GM21381 (cell line): Measurements from ENCODE around the gene NR4A1.

Experiments used
- ATAC-seq: cut with Tn5 transposase; IDR thresholded peaks from one replicate; pipeline ENCODE4 v1.9.1; 2021; ENCODE audit warnings: mild to moderate bottlenecking, moderate library complexity; ENCODE audit not compliant: unreplicated experiment

The NR4A1 gene

GRCh38 chr12:52018433-52019112, 32.7 kb upstream of the NR4A1 start:
- ATAC-seq, result no peak

DNA sequence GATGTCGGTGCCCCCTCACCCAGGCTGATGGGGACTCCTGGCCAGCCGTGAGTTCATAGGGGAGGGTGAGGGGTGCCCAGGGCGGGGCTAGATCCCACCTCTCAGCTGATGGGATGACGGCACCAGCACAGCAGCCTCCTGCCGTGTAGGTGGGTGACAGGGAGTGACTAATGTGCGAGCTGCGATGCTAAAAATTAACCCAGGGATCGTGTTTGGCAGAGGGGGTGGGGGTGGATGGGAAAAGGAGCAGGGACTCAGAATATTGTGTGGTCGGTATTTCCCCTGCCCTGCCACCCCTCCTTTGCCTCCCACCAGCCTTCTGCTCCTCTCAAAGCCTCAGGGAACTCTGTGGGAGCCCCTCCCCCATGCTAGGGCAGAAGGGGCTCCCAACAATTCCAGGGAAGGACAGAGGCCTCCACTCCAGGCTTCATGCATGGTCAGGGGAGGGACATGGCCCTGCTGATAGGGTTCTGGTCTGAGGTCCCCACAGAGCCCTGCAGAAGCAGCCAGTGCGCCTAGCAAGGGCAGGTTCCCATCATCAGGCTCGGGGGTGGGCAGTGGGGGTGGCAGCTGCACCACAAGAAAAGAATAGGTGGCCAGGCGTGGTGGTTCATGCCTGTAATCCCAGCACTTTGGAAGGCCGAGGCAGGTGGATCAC, 32.0 kb upstream of the NR4A1 start:
- no peak for ATAC-seq

GRCh38 chr12:52020539-52021336, 30.5 kb upstream of the NR4A1 start:
- ATAC-seq, result no peak

GRCh38 chr12:52022841-52023181, 28.4 kb upstream of the NR4A1 start:
- no peak for ATAC-seq

- no peak for ATAC-seq
These were observed 27.9 kb upstream of the NR4A1 start for GRCh38 chr12:52023182-52023975.

GRCh38 chr12:52023976-52024688, 27.1 kb upstream of the NR4A1 start:
- no peak for ATAC-seq

DNA sequence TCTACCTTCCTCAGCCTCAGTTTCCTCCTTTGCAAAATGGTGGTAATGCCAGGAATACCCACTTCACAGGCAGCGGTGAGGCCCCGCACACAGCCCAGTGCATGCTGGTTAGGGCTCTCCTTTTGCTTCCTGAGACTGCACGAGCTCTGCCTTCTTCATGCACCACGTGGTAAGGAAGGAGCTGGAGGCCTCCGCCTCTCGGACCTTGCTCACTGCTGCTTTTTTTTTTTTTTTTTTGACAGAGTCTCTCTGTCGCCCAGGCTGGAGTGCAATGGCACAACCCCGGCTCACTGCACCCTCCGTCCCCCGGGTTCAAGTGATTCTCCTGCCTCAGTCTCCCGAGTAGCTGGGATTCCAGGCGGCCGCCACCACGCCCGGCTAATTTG, 26.4 kb upstream of the NR4A1 start:
- ATAC-seq, result no peak

DNA sequence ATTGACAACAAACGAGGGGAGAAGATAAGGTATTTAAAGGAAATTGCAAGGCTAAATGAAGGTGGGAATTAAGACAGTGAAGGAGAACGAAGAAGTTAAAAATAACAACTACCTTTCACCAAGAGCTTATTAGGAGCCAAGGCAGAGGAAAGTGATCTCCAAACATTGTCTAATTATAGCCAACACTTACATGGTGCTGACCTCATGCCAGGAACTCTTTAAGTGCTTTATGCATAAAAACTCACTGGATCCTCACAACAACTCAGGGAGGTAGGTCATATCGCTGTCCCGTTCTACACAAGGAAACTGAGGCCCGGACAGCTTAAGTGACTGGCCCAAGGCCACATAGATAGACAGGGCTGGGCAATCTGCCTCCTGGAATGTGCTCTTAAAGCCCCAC, 25.0 kb upstream of the NR4A1 start:
- no peak for ATAC-seq

GRCh38 chr12:52027085-52027843, 24.0 kb upstream of the NR4A1 start:
- no peak for ATAC-seq

- no peak for ATAC-seq
These were observed 21.6 kb upstream of the NR4A1 start for GRCh38 chr12:52029685-52030084.

- no peak for ATAC-seq
These were observed 18.8 kb upstream of the NR4A1 start for GRCh38 chr12:52032446-52032803.

DNA sequence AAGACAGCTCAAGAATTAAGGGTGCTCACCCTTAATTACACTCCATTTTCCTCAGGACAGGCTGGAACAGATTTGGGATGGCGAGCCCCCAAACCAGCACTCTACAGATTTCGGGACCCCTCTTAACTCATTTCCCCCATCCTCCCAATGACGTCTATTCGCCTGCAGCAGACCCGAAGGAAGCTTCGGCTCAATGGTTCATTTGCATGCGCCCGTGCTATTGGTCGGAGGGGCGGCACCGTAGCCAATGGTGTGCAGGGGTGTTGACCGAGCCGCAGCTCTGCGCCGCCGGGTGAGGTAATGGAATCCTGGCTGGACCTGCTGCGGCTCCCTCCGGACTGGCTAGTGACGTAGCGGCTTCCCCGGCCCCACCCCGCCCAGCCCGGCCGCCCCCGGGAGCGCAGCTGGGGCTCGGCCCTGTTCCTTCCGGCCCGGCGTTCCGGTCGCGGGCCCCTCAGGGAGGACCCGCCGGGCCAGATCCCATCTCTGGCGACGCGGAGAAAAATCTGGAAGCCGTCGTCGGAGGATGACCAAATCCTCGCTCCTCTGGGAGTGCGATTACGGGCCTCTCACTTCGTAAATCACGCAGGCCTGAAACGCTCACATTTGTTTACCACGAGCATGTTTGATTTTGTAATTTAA, 18.3 kb upstream of the NR4A1 start:
- ATAC-seq, result peak; percentile 90

DNA sequence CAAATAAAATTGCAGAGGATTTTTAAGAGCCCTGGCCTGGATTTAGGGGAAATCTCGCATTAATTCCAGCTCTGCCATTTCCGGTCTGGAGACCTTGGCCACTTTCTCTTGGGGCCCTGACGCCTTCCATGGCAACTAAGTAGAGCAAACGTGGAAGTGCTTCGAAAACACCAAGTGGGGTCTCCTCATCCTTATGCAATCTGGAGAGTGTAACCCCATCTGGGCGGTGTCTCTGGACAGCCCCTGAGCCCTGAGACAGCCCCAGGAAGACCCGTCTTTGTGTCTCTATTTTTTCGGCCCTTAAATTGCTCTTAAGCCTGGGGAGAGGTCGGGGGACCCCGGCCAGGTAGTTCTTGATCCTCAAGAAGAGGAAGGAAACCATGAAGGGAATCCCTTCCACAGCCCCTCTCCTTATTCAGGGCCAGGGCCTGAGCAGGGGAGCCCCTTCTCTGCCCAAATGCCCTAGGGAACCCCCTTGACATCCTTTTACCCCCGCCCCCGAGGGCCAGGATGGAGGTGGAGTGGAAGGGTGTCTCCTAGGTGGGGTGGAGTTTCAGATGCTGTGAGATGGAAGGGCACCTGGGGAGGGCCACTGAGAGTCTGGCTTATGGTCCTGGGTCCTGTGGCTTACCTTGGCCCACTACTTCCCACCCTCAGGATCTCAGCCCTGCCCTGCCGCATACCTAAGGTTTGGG, 17.6 kb upstream of the NR4A1 start:
- ATAC-seq, result no peak

DNA sequence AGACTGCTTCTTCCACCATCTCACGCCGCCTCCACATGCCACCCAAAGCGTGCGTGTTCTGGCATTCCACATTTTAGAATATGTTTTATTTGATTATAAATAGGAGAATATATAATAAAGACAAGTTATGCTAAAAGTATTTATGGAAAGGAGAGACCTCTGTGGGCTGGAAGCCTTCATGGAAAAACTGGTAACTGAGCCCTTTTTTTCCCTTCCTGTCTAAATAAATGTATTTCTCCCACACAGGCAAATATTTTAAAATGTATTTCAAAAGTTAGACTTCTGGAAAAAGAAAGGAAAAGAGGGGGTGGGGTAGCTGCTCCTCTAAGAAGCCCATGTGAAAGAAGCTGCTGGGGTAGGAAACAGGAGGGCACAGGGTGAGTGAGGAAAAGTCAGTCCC, 16.1 kb upstream of the NR4A1 start:
- ATAC-seq, result no peak

GRCh38 chr12:52035926-52036325, 15.3 kb upstream of the NR4A1 start:
- ATAC-seq, result no peak

DNA sequence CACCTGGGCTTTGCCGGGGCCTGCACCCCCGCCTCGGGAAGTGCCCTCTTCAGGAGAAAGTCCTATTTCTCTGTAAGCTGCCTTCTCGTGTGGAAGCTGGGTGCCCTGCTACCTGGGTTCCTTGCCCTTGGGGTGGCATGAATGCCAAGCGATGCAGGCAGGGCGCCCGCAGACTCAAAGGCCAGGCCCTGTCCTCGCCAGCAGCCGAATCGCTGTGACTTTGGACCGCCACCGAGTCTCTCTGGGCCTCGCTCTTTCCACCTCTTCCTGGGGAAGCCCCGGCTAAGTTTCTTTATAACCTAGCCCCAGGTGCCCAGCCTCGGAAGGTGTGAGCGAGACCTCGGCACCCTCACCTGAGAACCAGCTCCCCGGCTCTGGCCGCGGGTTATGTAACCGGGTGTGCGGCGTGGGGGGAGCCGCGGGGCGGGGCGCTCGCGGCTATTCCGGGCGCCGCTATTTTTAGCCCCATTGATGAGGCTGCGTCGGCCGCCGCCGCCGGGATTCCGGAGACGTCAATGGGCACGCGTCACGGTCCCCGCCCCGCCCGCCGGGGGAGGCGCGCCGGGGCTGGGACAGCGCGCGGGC, 14.6 kb upstream of the NR4A1 start:
- ATAC-seq, result peak; percentile 48

- no peak for ATAC-seq
These were observed 13.9 kb upstream of the NR4A1 start for GRCh38 chr12:52037248-52037861.

- ATAC-seq, result no peak
These were observed 12.8 kb upstream of the NR4A1 start for GRCh38 chr12:52038447-52038846.
